ENCODE results near the gene OTUD1.
A peak's percentile ranks its signal among the peaks of the same experiment; 100 is the strongest.

Gene OTUD1

GRCh38 chr10:23405540-23405939 lies 33.3 kb upstream of the OTUD1 start:
- TF ChIP-seq, protein P1, sequence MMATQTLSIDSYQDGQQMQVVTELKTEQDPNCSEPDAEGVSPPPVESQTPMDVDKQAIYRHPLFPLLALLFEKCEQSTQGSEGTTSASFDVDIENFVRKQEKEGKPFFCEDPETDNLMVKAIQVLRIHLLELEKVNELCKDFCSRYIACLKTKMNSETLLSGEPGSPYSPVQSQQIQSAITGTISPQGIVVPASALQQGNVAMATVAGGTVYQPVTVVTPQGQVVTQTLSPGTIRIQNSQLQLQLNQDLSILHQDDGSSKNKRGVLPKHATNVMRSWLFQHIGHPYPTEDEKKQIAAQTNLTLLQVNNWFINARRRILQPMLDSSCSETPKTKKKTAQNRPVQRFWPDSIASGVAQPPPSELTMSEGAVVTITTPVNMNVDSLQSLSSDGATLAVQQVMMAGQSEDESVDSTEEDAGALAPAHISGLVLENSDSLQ (IDR thresholded peaks at IDR 0.05), result no peak
- TF ChIP-seq FOXK2 (IDR thresholded peaks at IDR 0.05), result no peak
- no peak for TF ChIP-seq TARDBP (IDR thresholded peaks at IDR 0.05)
- no peak for TF ChIP-seq LEF1 (IDR thresholded peaks at IDR 0.05; ENCODE audit: borderline replicate concordance)
- TF ChIP-seq CTBP1 (IDR thresholded peaks at IDR 0.05; ENCODE audit: borderline replicate concordance), result no peak
- no peak for TF ChIP-seq NFRKB (IDR thresholded peaks at IDR 0.05)
- no peak for TF ChIP-seq ELF4 (IDR thresholded peaks at IDR 0.05)
- TF ChIP-seq ZNF384 (IDR thresholded peaks at IDR 0.05), result no peak
- CTCF ChIA-PET, result interaction anchor here (0.6 kb wide), 1 partner anchor 31 kb away, joined by 5 read pairs; no protein-coding TSS in a partner anchor
- POLR2A ChIA-PET, result interaction anchor here (1.0 kb wide), 1 partner anchor 31 kb away, joined by 3 read pairs; no protein-coding TSS in a partner anchor
- no peak for DNase-seq (ENCODE audit: extremely low spot score)

DNA sequence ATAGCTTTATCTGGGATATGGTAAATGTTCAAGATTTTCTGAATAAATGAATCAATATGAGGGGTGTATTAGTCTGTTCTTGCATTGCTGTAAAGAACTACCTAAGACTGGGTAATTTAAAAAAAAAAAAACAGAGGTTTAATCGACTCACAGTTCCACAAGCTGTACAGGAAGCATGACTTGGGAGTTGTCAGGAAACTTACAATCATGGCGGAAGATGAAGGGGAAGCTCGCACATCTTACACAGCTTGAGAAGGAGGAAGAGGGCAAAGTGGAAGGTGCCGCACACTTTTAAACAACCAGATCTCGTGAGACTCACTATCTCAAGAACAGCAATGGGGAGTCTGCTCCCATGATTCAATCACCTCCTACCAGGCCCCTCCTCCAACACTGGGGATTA lies 32.5 kb upstream of the OTUD1 start:
- ChIA-PET CTCF (no interaction called here), POLR2A (no interaction called here)
- TF ChIP-seq TARDBP (IDR thresholded peaks at IDR 0.05) (no peak), ZNF384 (IDR thresholded peaks at IDR 0.05) (no peak), FOXM1 (IDR thresholded peaks at IDR 0.05; ENCODE audit: borderline replicate concordance) (no peak), FOXA1 (IDR thresholded peaks at IDR 0.05) (no peak), FOXK2 (IDR thresholded peaks at IDR 0.05) (no peak), ARNT (IDR thresholded peaks at IDR 0.05) (no peak), ELF4 (IDR thresholded peaks at IDR 0.05) (no peak), SP1 (IDR thresholded peaks at IDR 0.05) (no peak), LEF1 (IDR thresholded peaks at IDR 0.05; ENCODE audit: borderline replicate concordance) (no peak), BHLHE40 (IDR thresholded peaks at IDR 0.05; ENCODE audit: borderline replicate concordance) (no peak), HDGF (IDR thresholded peaks at IDR 0.05; ENCODE audit: borderline replicate concordance) (no peak), SUZ12 (IDR thresholded peaks at IDR 0.05) (no peak), L3MBTL2 (conservative IDR thresholded peaks at IDR 0.05) (no peak), CTBP1 (IDR thresholded peaks at IDR 0.05; ENCODE audit: borderline replicate concordance) (no peak)
- TF ChIP-seq, protein P1 (IDR thresholded peaks at IDR 0.05), result no peak
- no peak for DNase-seq (ENCODE audit: extremely low spot score)

GRCh38 chr10:23408330-23408976 lies 30.4 kb upstream of the OTUD1 start:
- TF ChIP-seq, protein P1 (IDR thresholded peaks at IDR 0.05), result peak; percentile 50; the same call in 1 of the 2 replicates
- TF ChIP-seq ARNT (IDR thresholded peaks at IDR 0.05), result peak; percentile 96
- TF ChIP-seq FOXA1 (IDR thresholded peaks at IDR 0.05), result no peak
- no peak for TF ChIP-seq ELF4 (IDR thresholded peaks at IDR 0.05)
- no peak for TF ChIP-seq L3MBTL2 (conservative IDR thresholded peaks at IDR 0.05)
- TF ChIP-seq TARDBP (IDR thresholded peaks at IDR 0.05), result no peak
- TF ChIP-seq FOXM1 (IDR thresholded peaks at IDR 0.05; ENCODE audit: borderline replicate concordance), result no peak
- TF ChIP-seq CTBP1 (IDR thresholded peaks at IDR 0.05; ENCODE audit: borderline replicate concordance), result peak; percentile 43; the same call in 1 of the 2 replicates
- no peak for TF ChIP-seq HDGF (IDR thresholded peaks at IDR 0.05; ENCODE audit: borderline replicate concordance)
- no peak for TF ChIP-seq SUZ12 (IDR thresholded peaks at IDR 0.05)
- TF ChIP-seq FOXK2 (IDR thresholded peaks at IDR 0.05), result no peak
- no peak for TF ChIP-seq BHLHE40 (IDR thresholded peaks at IDR 0.05; ENCODE audit: borderline replicate concordance)
- TF ChIP-seq SP1 (IDR thresholded peaks at IDR 0.05), result no peak
- TF ChIP-seq LEF1 (IDR thresholded peaks at IDR 0.05; ENCODE audit: borderline replicate concordance), result no peak
- TF ChIP-seq NFRKB (IDR thresholded peaks at IDR 0.05), result no peak
- no peak for TF ChIP-seq ZNF384 (IDR thresholded peaks at IDR 0.05)
- peak; percentile 54 for DNase-seq (ENCODE audit: extremely low spot score)
- ChIA-PET POLR2A (interaction anchor here (1.7 kb wide), 1 partner anchor 29 kb away, joined by 7 read pairs; the partner anchor contains the start of gene OTUD1), CTCF (no interaction called here)

- no peak for DNase-seq (ENCODE audit: extremely low spot score)
- CTCF ChIA-PET, result no interaction called here
- POLR2A ChIA-PET, result no interaction called here
- no peak for TF ChIP-seq FOXA1 (IDR thresholded peaks at IDR 0.05)
Measured at GRCh38 chr10:23412223-23412622, 26.7 kb upstream of the OTUD1 start.

GRCh38 chr10:23413629-23414089 lies 25.2 kb upstream of the OTUD1 start:
- ChIA-PET POLR2A (no interaction called here), CTCF (no interaction called here)
- DNase-seq (ENCODE audit: extremely low spot score), result no peak
- TF ChIP-seq ARNT (IDR thresholded peaks at IDR 0.05) (no peak), BHLHE40 (IDR thresholded peaks at IDR 0.05; ENCODE audit: borderline replicate concordance) (no peak), HDGF (IDR thresholded peaks at IDR 0.05; ENCODE audit: borderline replicate concordance) (no peak), FOXA1 (IDR thresholded peaks at IDR 0.05) (no peak), TARDBP (IDR thresholded peaks at IDR 0.05) (no peak), LEF1 (IDR thresholded peaks at IDR 0.05; ENCODE audit: borderline replicate concordance) (no peak), FOXM1 (IDR thresholded peaks at IDR 0.05; ENCODE audit: borderline replicate concordance) (no peak), CTBP1 (IDR thresholded peaks at IDR 0.05; ENCODE audit: borderline replicate concordance) (no peak), SUZ12 (IDR thresholded peaks at IDR 0.05) (no peak), L3MBTL2 (conservative IDR thresholded peaks at IDR 0.05) (no peak), FOXK2 (IDR thresholded peaks at IDR 0.05) (no peak), SP1 (IDR thresholded peaks at IDR 0.05) (no peak), NFRKB (IDR thresholded peaks at IDR 0.05) (no peak), ZNF384 (IDR thresholded peaks at IDR 0.05) (no peak)
- TF ChIP-seq, protein P1 (IDR thresholded peaks at IDR 0.05), result no peak
